ENCODE data around the gene SRRM4.

The SRRM4 gene

DNA sequence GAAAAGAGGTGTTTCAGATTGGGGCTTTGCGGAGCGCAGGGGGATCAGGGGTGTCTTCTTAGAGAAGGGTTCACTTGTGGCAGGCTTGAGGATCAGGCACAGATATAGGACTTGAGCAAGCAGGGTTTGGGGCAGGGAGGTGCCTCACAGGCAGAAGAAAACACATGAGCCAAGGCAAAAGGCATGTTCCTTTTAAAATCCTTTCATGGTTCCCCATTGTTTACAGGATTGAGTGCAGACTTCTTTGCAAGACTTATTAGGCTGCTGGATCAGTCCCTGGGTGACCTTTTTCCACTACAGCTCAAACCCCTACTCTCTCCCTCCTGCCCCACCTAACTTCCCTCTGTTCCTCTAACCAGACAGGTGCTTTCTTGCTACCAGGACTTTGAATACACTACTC, 217.1 kb downstream of the SRRM4 start:
- TF ChIP-seq, protein P1, sequence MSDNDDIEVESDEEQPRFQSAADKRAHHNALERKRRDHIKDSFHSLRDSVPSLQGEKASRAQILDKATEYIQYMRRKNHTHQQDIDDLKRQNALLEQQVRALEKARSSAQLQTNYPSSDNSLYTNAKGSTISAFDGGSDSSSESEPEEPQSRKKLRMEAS (IDR thresholded peaks at IDR 0.05; ENCODE audit: low read depth, low read length): no peak
- TF ChIP-seq MYC (IDR thresholded peaks at IDR 0.05; ENCODE audit: low read depth, low read length): no peak
- TF ChIP-seq, protein P2, sequence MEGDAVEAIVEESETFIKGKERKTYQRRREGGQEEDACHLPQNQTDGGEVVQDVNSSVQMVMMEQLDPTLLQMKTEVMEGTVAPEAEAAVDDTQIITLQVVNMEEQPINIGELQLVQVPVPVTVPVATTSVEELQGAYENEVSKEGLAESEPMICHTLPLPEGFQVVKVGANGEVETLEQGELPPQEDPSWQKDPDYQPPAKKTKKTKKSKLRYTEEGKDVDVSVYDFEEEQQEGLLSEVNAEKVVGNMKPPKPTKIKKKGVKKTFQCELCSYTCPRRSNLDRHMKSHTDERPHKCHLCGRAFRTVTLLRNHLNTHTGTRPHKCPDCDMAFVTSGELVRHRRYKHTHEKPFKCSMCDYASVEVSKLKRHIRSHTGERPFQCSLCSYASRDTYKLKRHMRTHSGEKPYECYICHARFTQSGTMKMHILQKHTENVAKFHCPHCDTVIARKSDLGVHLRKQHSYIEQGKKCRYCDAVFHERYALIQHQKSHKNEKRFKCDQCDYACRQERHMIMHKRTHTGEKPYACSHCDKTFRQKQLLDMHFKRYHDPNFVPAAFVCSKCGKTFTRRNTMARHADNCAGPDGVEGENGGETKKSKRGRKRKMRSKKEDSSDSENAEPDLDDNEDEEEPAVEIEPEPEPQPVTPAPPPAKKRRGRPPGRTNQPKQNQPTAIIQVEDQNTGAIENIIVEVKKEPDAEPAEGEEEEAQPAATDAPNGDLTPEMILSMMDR (IDR thresholded peaks at IDR 0.05; ENCODE audit: low read depth, low read length): no peak
- TF ChIP-seq POLR2A (IDR thresholded peaks at IDR 0.05; ENCODE audit: extremely low read depth, insufficient read length): no peak
- no peak overlapping the region for H3K4me3 ChIP-seq (ENCODE audit: low read depth, low read length)
- DNase-seq (ENCODE audit: low read depth): no peak

DNA sequence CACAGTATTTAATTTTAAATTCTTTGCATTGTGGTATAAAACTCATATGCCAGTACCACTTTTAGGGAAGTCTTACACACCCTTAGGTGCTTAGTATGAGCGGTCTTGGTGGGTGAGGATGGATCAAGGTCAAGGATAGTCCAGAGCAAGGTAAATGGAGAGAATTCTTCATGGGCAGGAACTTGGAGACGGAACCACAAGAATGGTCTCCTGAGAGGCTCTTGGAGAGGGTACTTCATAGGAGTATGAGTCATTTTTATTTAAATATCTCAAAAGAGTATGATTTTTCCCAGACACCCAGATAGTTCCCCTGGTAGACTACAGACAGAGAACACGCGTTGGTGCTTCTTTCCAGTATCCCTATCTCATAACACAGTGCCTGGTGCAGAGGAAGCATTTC, 219.3 kb downstream of the SRRM4 start:
- H3K4me3 ChIP-seq (ENCODE audit: low read depth, low read length): no peak overlapping the region
- TF ChIP-seq POLR2A (IDR thresholded peaks at IDR 0.05; ENCODE audit: extremely low read depth, insufficient read length) (no peak), MYC (IDR thresholded peaks at IDR 0.05; ENCODE audit: low read depth, low read length) (no peak)
- TF ChIP-seq, protein P2 (IDR thresholded peaks at IDR 0.05; ENCODE audit: low read depth, low read length): no peak
- TF ChIP-seq, protein P1 (IDR thresholded peaks at IDR 0.05; ENCODE audit: low read depth, low read length): no peak
- DNase-seq (ENCODE audit: low read depth): no peak

DNA sequence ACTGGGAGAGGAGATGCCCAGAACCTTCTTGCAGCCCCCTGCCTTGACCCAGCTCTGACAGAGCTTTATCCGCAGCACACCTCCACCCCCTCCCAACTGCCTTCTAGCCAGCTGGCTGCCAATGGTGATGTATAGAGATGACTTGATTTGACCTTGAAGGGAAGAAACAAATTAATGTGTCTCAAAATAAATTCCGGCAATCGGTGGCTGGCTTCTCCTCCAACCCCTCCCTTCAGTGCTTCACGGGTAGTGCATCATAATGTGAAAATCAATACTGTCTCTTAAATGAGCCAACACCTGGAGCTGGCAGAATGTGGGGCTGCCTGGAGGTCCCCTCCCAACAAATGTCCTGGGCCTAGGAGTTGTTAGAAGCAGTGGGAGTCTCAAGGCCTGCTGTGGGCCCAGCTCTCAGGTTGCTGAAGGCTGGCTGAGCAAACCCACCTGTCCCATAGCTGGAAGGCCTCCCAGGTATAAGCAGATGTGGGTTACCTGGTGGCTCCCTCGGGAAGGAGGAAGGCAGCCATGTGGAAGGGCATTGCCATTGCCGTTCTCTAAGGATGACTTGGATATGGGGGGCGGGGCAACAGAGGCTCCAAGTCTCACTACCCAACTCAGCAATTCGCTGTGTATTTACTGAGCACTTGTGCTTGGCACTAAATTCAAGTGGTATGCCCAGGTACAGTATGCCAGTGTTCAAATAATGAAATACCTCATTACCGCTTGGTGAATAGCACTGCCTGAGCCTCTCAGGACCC, 220.6 kb downstream of the SRRM4 start:
- no peak for DNase-seq (ENCODE audit: low read depth)
- TF ChIP-seq, protein P2 (IDR thresholded peaks at IDR 0.05; ENCODE audit: low read depth, low read length): no peak
- TF ChIP-seq POLR2A (IDR thresholded peaks at IDR 0.05; ENCODE audit: extremely low read depth, insufficient read length): no peak
- TF ChIP-seq MYC (IDR thresholded peaks at IDR 0.05; ENCODE audit: low read depth, low read length): no peak
- TF ChIP-seq, protein P1 (IDR thresholded peaks at IDR 0.05; ENCODE audit: low read depth, low read length): no peak
- H3K4me3 ChIP-seq (ENCODE audit: low read depth, low read length): no peak overlapping the region

DNA sequence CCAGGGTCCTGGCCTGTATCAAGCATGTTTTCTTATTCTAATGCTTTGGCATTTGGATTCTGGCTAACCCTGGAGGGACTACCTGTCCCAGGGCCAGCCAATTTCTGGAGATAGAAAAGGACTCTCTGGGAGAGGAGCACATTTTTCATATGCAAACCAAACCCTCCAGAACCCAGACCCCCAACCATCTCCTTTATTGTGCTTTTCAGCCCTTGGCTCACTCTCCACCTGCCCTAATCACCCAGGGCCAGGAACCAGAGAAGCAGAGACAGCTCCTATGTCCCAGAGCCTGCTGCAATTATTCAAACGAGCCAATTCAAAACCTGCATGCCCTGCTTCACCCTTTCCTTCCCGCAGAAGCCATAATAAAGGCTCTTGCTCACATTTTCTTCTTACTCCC, 221.2 kb downstream of the SRRM4 start:
- no peak for DNase-seq (ENCODE audit: low read depth)
- no peak overlapping the region for H3K4me3 ChIP-seq (ENCODE audit: low read depth, low read length)
- TF ChIP-seq, protein P2 (IDR thresholded peaks at IDR 0.05; ENCODE audit: low read depth, low read length): no peak
- TF ChIP-seq POLR2A (IDR thresholded peaks at IDR 0.05; ENCODE audit: extremely low read depth, insufficient read length) (no peak), MYC (IDR thresholded peaks at IDR 0.05; ENCODE audit: low read depth, low read length) (no peak)
- TF ChIP-seq, protein P1 (IDR thresholded peaks at IDR 0.05; ENCODE audit: low read depth, low read length): no peak

DNA sequence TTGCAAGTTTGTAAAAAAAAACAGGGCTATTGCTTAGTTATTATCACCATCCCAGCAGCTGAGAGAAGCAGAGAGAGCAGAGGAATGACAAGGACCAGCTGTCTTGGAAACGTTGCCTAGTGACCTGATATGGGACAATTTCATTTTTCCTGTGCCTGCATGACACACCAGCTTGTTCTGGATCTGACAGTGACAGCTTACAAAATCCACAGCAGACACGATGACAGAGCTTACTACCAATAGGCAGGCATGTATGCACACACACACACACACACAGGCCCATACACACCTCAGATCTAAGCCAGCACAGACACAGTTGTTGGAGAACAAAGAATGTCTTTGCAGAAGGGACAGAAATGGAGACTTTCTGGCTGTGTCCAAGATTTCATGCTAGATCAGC, 222.8 kb downstream of the SRRM4 start:
- no peak overlapping the region for H3K4me3 ChIP-seq (ENCODE audit: low read depth, low read length)
- DNase-seq (ENCODE audit: low read depth): no peak
- TF ChIP-seq POLR2A (IDR thresholded peaks at IDR 0.05; ENCODE audit: extremely low read depth, insufficient read length): no peak
- TF ChIP-seq, protein P1 (IDR thresholded peaks at IDR 0.05; ENCODE audit: low read depth, low read length): no peak
- no peak for TF ChIP-seq MYC (IDR thresholded peaks at IDR 0.05; ENCODE audit: low read depth, low read length)
- TF ChIP-seq, protein P2 (IDR thresholded peaks at IDR 0.05; ENCODE audit: low read depth, low read length): no peak

Data from NB4 (cell line).